ENCODE results near the gene SLC25A29.
A peak's percentile ranks its signal among the peaks of the same experiment; 100 is the strongest.

DNA sequence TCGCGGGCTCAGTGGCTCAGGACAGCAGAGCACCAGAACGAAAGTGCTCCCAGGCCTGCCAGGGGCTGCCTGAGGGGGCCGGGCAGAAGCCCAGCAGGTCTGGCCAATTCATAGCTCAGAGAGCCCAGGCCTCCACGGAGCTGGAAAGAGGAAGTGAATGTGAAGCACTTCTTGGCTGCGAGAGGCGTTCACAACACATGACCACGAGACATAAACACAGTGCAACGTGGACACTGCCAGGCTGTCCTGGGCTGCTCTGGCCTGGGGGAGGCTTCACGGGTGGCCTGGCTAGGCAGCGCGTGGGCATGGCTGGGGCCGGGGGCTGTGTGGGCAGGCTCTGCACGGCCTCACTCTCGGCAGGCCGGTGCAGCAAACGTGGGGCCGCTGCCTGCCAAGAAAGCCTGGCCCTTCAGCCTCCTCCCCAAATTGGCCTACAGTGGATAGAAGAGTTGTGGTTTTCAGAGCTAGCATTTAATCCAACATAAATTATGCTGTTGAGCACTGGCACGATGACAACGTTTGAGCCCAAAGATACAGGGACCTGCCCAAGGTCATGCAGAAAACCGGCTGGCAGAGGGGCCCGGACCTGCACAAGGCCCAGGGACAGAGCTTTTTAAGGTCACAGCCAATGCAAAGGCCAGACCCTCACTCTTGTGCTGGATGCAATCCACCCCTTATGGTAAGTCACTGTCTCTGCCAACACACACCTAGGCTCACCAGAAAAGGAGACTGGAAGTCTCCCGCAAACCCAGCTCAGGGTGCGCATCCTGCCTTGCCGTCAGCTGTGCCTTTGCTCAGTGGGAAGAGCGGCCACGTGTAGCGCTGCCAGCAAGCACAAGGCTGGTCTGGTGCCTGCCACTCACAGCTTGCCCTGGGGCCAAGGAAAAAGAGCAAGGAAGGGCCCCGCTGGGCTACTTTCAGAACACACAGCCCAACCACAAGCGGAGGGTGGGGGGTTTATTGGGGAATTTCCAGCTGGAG, 8.6 kb downstream of the SLC25A29 start:
- TF ChIP-seq EP300 (IDR thresholded peaks at IDR 0.05): peak in 2 of 4 donors; percentile 54 to 78
- TF ChIP-seq, protein P1, sequence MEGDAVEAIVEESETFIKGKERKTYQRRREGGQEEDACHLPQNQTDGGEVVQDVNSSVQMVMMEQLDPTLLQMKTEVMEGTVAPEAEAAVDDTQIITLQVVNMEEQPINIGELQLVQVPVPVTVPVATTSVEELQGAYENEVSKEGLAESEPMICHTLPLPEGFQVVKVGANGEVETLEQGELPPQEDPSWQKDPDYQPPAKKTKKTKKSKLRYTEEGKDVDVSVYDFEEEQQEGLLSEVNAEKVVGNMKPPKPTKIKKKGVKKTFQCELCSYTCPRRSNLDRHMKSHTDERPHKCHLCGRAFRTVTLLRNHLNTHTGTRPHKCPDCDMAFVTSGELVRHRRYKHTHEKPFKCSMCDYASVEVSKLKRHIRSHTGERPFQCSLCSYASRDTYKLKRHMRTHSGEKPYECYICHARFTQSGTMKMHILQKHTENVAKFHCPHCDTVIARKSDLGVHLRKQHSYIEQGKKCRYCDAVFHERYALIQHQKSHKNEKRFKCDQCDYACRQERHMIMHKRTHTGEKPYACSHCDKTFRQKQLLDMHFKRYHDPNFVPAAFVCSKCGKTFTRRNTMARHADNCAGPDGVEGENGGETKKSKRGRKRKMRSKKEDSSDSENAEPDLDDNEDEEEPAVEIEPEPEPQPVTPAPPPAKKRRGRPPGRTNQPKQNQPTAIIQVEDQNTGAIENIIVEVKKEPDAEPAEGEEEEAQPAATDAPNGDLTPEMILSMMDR (IDR thresholded peaks at IDR 0.05): no peak
- TF ChIP-seq POLR2AphosphoS5 (IDR thresholded peaks at IDR 0.05): peak; percentile 55 to 91 (median 75)

Measured in sigmoid colon (tissue), 4 donors.